ENCODE data around the gene AIG1.

The AIG1 gene

GRCh38 chr6:143093290-143093689 is 32.6 kb downstream of the AIG1 start:
- DNase-seq (ENCODE audit: low read depth in 3 of 3) = no peak

- no peak for DNase-seq (ENCODE audit: low read depth in 3 of 3)
Observed at GRCh38 chr6:143096403-143096802, 35.7 kb downstream of the AIG1 start.

DNA sequence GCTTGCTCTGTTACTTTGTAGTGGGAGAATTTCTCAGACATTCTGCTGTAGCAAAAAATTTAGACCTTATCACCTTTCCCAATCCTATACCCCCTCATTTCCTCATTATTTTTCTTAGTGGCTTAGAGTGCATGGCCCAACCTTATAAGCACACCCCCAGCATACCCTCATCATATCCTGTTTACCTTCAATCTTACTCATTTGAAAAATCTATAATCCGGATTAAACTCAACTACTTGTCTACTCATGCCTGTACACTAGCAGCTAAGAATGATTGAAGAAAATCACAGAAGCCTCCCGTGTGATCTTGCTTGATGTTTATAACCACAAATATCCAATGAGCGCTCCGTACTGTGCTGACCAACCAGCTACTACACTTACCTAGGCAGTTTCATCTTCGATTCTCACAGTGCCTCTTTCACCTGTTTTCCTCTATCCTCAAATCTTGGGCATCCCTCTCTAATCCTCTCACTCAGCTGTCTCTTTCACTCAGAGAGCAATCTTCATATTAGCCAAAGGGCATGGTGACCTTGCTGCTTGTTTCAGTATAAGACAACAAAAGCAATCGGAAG is 36.6 kb downstream of the AIG1 start:
- DNase-seq (ENCODE audit: low read depth in 3 of 3) = no peak

GRCh38 chr6:143098054-143098671 is 37.5 kb downstream of the AIG1 start:
- no peak for DNase-seq (ENCODE audit: low read depth in 3 of 3)

DNA sequence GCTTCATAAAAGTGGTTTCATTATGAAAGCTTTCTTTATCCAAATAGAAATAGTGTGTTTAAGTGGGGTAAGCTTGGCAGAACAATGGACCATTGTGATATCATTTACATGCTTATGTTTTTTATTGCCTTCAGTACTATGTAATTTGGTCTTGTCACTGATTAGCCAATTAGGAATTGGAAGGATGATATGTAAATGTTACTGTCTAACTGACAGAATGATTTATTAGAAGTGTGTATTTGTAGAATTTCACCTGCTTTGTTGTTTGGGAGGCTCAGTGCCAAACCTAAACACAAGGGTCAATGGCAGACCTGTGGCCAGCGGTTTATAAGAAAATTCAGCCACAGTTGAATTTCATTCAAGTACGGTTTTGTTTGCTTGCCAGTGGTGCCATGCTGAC is 39.0 kb downstream of the AIG1 start:
- no peak for DNase-seq (ENCODE audit: low read depth in 3 of 3)

DNA sequence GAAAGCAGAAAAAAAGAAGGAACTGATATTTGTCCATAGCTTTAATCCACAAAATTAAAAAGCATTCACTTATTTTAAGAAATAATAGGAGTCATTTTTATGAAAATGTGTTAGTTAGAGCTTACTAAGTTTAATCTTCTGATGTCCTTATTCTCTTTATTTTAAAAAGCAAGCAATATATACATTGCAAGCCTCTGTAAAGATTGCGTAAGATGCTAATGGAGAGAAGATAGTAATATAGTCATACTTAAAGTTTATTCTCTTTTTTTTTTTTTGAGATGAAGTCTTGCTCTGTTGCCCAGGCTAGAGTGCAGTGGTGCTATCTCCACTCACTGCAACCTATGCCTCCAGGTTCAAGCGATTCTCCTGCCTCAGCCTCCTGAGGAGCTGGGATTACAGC is 39.7 kb downstream of the AIG1 start:
- no peak for DNase-seq (ENCODE audit: low read depth in 3 of 3)

- no peak for DNase-seq (ENCODE audit: low read depth in 3 of 3)
Observed at GRCh38 chr6:143103916-143104315, 43.2 kb downstream of the AIG1 start.

GRCh38 chr6:143107440-143107839 is 46.8 kb downstream of the AIG1 start:
- DNase-seq (ENCODE audit: low read depth in 3 of 3) = no peak

- DNase-seq (ENCODE audit: low read depth in 3 of 3) = no peak
Observed at GRCh38 chr6:143107911-143108761, 47.4 kb downstream of the AIG1 start.

- no peak for DNase-seq (ENCODE audit: low read depth in 3 of 3)
Observed at GRCh38 chr6:143109196-143109595, 48.5 kb downstream of the AIG1 start.

- DNase-seq (ENCODE audit: low read depth in 3 of 3) = no peak
Observed at GRCh38 chr6:143110572-143110971, 49.9 kb downstream of the AIG1 start.

GRCh38 chr6:143110996-143111395 is 50.3 kb downstream of the AIG1 start:
- DNase-seq (ENCODE audit: low read depth in 3 of 3) = no peak

DNA sequence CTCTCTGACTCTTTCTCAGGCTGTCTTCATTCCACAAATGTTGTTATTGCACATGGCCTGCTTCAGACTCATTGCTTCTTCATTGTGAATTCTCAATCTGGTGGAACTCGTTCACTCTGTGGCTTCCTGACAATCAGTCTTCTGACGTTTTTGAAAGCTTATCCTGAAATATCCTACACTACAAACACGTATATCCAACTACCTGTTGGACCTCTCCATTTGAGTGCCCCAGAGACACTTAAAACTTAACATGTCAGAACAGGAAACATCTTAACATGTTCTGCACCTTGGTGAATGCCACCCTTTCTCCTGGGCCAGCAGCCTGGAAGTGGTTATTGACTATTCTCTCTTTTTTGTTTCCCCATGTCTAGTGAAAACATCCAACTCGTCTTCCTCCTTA is 50.8 kb downstream of the AIG1 start:
- no peak for DNase-seq (ENCODE audit: low read depth in 3 of 3)

DNA sequence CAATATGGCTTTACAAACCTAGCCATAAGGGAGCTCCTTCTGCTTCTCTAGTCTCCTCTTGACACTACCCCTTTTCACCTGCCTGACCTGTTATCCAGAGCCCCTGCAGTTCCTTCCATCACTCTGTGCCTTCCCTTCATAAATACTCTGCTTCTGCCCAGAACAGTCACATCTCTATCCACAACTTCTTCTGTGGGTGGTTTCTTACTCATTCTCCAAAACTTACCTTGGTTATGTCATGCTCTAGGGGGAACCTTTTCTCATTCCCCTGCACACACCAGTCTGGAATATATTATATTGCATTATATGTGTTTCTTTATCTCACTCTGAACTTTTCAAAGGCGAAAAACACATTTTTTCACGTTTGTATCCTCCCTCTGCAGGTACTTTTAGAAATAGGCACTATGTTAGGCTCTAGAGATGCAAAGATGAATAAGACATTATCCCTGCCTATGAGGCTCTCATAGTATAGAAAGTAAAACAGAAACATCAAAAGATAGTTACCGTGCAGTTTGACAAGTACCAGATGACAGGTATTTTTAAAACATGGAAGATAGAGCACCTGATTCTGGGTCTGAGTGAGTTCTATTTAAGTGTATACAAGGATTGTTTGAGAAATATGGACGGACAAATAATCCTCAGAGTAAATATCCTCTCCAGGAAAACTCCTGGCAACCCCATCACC is 51.5 kb downstream of the AIG1 start:
- no peak for DNase-seq (ENCODE audit: low read depth in 3 of 3)

DNA sequence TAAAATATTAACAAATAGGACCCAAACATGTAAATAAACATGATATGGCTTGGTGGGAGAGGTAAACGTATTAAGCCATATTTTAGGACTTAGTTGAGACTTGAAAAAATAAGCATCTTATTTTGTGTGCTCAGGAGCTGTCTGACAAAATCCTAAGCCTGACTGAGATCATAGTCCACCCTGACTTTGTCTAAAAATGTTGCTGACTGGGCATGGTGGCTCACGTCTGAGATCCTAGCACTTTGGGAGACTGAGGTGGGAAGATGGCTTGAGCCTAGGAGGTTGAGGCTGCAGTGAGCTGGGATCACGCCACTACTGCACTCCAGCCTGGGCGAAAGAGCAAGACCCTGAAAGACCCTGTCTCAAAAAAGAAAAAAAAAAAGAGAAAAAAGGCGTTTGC is 52.1 kb downstream of the AIG1 start:
- DNase-seq (ENCODE audit: low read depth in 3 of 3) = no peak

GRCh38 chr6:143115728-143116127 is 55.0 kb downstream of the AIG1 start:
- DNase-seq (ENCODE audit: low read depth in 3 of 3) = no peak

DNA sequence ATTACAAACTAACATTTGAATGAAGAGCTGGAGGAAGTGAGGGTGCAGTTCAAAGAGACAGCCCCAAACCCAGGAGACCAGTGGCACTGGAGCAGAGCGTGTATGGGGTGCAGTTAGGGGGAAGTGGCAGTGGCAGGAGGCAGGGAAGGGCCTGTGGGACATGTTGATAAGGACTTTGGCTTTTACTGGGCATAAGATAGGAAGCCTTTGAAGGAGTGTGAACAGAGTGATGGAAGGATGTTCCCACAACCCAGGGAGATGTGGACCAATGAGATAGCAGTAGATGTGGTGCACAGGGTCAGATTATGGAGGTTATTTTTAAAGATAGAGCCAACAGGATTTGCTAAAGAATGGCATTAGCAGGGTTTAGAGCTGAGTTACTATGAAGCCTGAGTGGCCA is 56.4 kb downstream of the AIG1 start:
- no peak for DNase-seq (ENCODE audit: low read depth in 3 of 3)

DNA sequence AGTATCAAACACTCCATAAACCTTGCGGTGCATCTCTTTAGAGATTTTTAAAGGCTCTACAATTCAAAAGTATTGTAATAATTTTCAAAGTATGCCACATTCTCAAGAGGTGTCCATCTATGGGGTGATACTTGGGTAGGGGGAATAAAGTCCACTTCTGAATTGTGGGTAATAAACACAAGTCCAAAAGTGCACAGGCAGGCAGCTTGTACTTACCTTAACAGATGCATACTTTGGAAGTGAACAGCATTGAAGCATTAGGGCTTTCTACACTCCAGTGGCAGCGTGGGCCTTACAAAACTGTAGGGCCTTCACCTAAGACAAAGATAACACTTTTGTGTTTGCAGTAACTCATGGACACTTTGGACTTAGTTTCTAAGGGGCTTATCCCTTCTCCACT is 58.6 kb downstream of the AIG1 start:
- no peak for DNase-seq (ENCODE audit: low read depth in 3 of 3)

DNA sequence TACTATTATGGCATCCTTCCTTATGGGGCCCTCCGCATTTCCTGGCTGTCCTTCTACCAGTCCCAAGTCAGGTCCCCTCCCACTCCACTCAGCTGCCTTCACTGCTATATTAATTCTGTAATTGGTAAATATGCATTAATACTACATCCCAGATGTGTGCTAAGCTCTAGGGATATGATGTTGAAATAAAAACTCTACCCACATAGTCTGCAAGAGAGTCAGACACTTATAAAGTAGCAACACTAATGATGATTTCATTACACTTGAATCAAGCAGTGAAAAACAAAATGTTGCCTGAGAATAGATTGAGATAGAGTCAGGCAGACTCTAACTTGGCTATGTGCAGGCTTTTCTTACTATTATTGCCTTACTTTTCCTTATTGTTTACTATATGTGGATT is 62.4 kb downstream of the AIG1 start:
- no peak for DNase-seq (ENCODE audit: low read depth in 3 of 3)

DNA sequence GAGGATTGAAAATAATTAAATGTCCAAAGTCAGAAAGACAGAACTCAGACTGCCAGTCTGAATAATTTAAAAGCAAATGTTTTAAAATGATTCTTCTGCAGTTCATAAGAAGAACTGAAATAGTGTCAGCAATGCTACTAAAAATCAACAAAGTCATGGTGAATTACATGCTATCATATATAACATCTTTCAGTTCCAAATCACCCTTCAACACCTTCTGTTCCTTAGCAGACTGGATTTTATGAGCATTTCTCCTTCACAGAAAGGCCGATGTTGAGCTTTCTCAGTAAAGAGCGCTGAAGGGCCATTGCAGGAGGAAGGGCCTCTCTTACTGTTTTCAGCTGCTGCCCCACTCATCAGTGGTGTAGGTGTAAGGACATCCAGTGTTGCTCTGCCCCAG is 63.3 kb downstream of the AIG1 start:
- no peak for DNase-seq (ENCODE audit: low read depth in 3 of 3)

DNA sequence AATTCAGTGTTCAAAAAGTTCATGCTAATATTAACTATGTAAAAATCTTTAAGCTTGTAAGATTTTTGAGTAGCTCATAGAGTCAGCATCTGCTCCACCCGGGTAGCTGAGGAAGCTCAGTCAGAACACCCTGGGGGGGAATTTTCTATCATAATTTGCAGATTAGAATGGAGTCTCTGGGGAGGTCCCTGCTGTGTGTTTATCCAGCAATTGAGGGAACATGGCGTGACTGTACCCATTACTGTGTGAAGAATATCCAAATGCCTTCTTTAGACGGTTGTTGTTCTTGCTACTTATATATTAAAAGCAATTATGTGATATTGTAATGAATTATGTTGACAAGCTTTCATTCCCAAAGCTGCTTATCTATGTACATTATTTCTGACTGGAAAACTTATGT is 64.8 kb downstream of the AIG1 start:
- no peak for DNase-seq (ENCODE audit: low read depth in 3 of 3)

GRCh38 chr6:143125864-143126573 is 65.3 kb downstream of the AIG1 start:
- DNase-seq (ENCODE audit: low read depth in 3 of 3) = no peak
